ENCODE data around the gene OBSCN. TPM values are rescaled to one million over a fixed set of nuclear protein-coding genes. Genes with fewer than 3 reads are reported as not detected.

The OBSCN gene
- total RNA-seq, 1 experiment from 2014 or later = 33.3 TPM

DNA sequence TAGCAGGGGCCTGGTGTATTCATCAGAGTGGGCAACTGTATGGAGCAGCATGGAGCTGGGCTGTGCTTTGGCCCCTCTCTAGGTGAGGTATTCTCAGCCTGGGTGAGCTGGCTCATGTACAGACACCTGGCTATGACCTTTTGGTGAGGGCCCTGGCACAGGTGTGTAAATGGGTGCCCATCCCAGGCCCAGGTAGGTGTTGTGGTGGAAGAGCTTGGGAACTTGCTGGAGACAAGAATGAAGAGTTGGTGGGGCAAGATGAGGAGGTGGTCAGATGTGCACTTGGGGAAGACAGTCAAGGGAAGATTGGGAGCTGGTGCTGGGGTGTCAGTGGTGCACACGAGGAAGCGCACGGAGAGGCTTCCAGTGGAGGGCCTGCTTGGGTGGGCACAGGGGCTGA is 103.2 kb downstream of the OBSCN start:
- Mint-ChIP-seq H3K27ac (no peak overlapping the region), H3K36me3 (ENCODE audit: insufficient read depth in 1 of 3, low read depth in 3 of 3) (peaks cover 9 to 14% (median 13%) of the 10 kb centered on the region in 3 experiments), H3K4me1 (no peaks in the 10 kb centered on the region), H3K27me3 (ENCODE audit: low read depth) (peaks cover 4% of the 10 kb centered on the region; the same call in 1 of the 2 replicates), H3K9me3 (peaks cover 7 to 11% of the 10 kb centered on the region in 2 experiments), H3K4me3 (no peak overlapping the region)
- Histone ChIP-seq H2BK120ac (ENCODE audit: low read depth, low read length, poor library complexity, severe bottlenecking) (no peak overlapping the region), H3K27me3 (ENCODE audit: insufficient read depth, low read length) (no peaks in the 10 kb centered on the region), H3K4ac (ENCODE audit: low read depth, low read length) (no peak overlapping the region), H4K8ac (replicated peaks; ENCODE audit: insufficient read length, low read depth, low read length) (no peak overlapping the region), H2BK15ac (ENCODE audit: low read depth, low read length) (no peak overlapping the region), H3K79me2 (ENCODE audit: insufficient read depth, low read length) (no peaks in the 10 kb centered on the region), H3K4me1 (ENCODE audit: insufficient read depth, low read length) (no peaks in the 10 kb centered on the region), H3K18ac (ENCODE audit: insufficient read length, low read depth, low read length) (no peak overlapping the region), H3T11ph (ENCODE audit: low read length) (no peak overlapping the region), H3K56ac (ENCODE audit: insufficient read length, low read depth, low read length) (no peak overlapping the region), H3K23me2 (ENCODE audit: insufficient read length, low read depth, low read length, poor library complexity, severe bottlenecking) (no peaks in the 10 kb centered on the region), H2BK5ac (ENCODE audit: insufficient read length, low read length) (no peak overlapping the region), H2BK20ac (ENCODE audit: low read depth, low read length, poor library complexity, severe bottlenecking) (no peak overlapping the region), H3K23ac (ENCODE audit: insufficient read length, low read depth, low read length) (no peak overlapping the region), H3K27ac (ENCODE audit: insufficient read length, low read depth, low read length) (no peak overlapping the region), H3K9me3 (ENCODE audit: control insufficient read depth, low read depth, low read length) (no peaks in the 10 kb centered on the region), H2AFZ (ENCODE audit: low read length) (no peak overlapping the region), H4K5ac (ENCODE audit: insufficient read length, low read depth, low read length) (no peak overlapping the region), H3K4me2 (ENCODE audit: insufficient read depth, insufficient read length, low read length) (no peak overlapping the region), H3K9ac (ENCODE audit: extremely low read depth, insufficient read length, low read length) (no peak overlapping the region), H2AK5ac (ENCODE audit: insufficient read length, low read length) (no peak overlapping the region), H3K79me1 (ENCODE audit: insufficient read depth, low read depth, low read length, poor library complexity, severe bottlenecking) (no peaks in the 10 kb centered on the region), H3K14ac (ENCODE audit: insufficient read depth, low read length) (no peak overlapping the region), H4K20me1 (ENCODE audit: control insufficient read depth, insufficient read depth, insufficient read length) (no peaks in the 10 kb centered on the region), H4K91ac (ENCODE audit: insufficient read length, low read depth, low read length) (no peak overlapping the region), H2BK12ac (ENCODE audit: insufficient read length, low read depth, low read length) (no peak overlapping the region)
- no CpG with 5 or more reads among the region's 3 CpGs for WGBS (ENCODE audit: extremely low coverage, insufficient read length, low lambda C conversion rate)
- TF ChIP-seq, protein P1, sequence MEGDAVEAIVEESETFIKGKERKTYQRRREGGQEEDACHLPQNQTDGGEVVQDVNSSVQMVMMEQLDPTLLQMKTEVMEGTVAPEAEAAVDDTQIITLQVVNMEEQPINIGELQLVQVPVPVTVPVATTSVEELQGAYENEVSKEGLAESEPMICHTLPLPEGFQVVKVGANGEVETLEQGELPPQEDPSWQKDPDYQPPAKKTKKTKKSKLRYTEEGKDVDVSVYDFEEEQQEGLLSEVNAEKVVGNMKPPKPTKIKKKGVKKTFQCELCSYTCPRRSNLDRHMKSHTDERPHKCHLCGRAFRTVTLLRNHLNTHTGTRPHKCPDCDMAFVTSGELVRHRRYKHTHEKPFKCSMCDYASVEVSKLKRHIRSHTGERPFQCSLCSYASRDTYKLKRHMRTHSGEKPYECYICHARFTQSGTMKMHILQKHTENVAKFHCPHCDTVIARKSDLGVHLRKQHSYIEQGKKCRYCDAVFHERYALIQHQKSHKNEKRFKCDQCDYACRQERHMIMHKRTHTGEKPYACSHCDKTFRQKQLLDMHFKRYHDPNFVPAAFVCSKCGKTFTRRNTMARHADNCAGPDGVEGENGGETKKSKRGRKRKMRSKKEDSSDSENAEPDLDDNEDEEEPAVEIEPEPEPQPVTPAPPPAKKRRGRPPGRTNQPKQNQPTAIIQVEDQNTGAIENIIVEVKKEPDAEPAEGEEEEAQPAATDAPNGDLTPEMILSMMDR (conservative IDR thresholded peaks at IDR 0.05) = no peak
- no peak for DNase-seq

Data from H9 (cell line).